A549 (cell line): Measurements from ENCODE around the gene VWA5B2. TPM values are rescaled to one million over a fixed set of nuclear protein-coding genes. Genes with fewer than 3 reads are reported as not detected.

Source experiments
- ATAC-seq, 2 experiments: fragments of 200-7000 bp in 1 of 2; fragments of >200 bp in 1 of 2; cut with Nextera tagmentation in 1 of 2; cut with Tn5 transposase in 1 of 2; 3 replicates each; pipeline versions ENCODE4 v1.8.0 to v1.9.1; 2018 to 2020; ENCODE audit warnings: mild to moderate bottlenecking in 1 of 2, moderate library complexity in 1 of 2
- CTCF ChIA-PET: fragments of 300-600 bp; sonication (Branson Sonifier 250); formaldehyde crosslinking; extraction: SDS; loops from one replicate; lab custom pipeline; 2021; ENCODE audit warnings: antibody characterized with exemption, inconsistent platforms; lab: Yijun Ruan, JAX
- POLR2A ChIA-PET: fragments of 350-600 bp; formaldehyde crosslinking; extraction: SDS; loops from one replicate; lab custom pipeline; 2021; ENCODE audit warnings: antibody characterized with exemption, inconsistent platforms; lab: Yijun Ruan, JAX
- DNase-seq, 2 experiments: peaks; one replicate each; pipeline versions ENCODE4 v3.0.0 to v3.0.0-alpha.2; 2011 to 2016; ENCODE audit warnings: low read depth in 1 of 2, low spot score in 1 of 2
- FAIRE-seq: peaks from 2 replicates; lab custom pipeline; 2011; peaks lifted over from hg19 to GRCh38; lab: Jason Lieb, UNC
- H3K27ac ChIP-seq, 2 experiments: fragments of >200 bp; sonication (Bioruptor Twin); formaldehyde crosslinking; 3 replicates each; pipeline ENCODE4 v1.5.1; 2016 to 2017
- H3K4me1 ChIP-seq: fragments of >200 bp; sonication (Bioruptor Twin); formaldehyde crosslinking; 3 replicates; pipeline ENCODE4 v1.6.1; 2016
- H3K4me2 ChIP-seq: fragments of >200 bp; sonication (Bioruptor Twin); formaldehyde crosslinking; 3 replicates; pipeline ENCODE4 v1.6.1; 2016
- H3K4me3 ChIP-seq: fragments of >200 bp; sonication (Bioruptor Twin); formaldehyde crosslinking; 3 replicates; pipeline ENCODE4 v1.5.1; 2016
- H3K9me3 ChIP-seq: fragments of >200 bp; sonication (Bioruptor Twin); formaldehyde crosslinking; 3 replicates; pipeline ENCODE4 v1.6.1; 2016
- BHLHE40 ChIP-seq: IDR thresholded peaks from 2 replicates; pipeline ENCODE4 v1.6.1; 2012; ENCODE audit warnings: low read depth, low read length, inconsistent platforms
- CHD4 ChIP-seq: fragments of 200-600 bp; sonication (generic); IDR thresholded peaks from 2 replicates; pipeline ENCODE4 v1.6.1; 2016; ENCODE audit warnings: antibody characterized with exemption, mild to moderate bottlenecking, borderline replicate concordance
- EHF ChIP-seq: fragments of 250-450 bp; sonication (Bioruptor Pico); IDR thresholded peaks from 2 replicates; pipeline ENCODE4 v1.5.0; 2020; ENCODE audit warnings: mild to moderate bottlenecking
- EHMT2 ChIP-seq: fragments of 200-600 bp; sonication (generic); IDR thresholded peaks from 2 replicates; pipeline ENCODE4 v1.6.1; 2016; ENCODE audit warnings: antibody characterized with exemption, low read depth, mild to moderate bottlenecking, moderate library complexity
- EP300 ChIP-seq, 2 experiments: fragments of >200 bp; sonication (Bioruptor Twin); formaldehyde crosslinking; IDR thresholded peaks; 2 replicates in 1 of 2; 3 replicates in 1 of 2; pipeline ENCODE4 v1.6.1; 2016 to 2017
- FOSB ChIP-seq: fragments of 250-450 bp; sonication (Bioruptor Pico); IDR thresholded peaks from 2 replicates; pipeline ENCODE4 v1.5.0; 2020; ENCODE audit warnings: mild to moderate bottlenecking, moderate library complexity
- HDAC2 ChIP-seq: fragments of 200-600 bp; sonication (generic); IDR thresholded peaks from 2 replicates; pipeline ENCODE4 v1.6.1; 2016
- HOXA7 ChIP-seq: fragments of 250-450 bp; sonication (Bioruptor Pico); IDR thresholded peaks from 2 replicates; pipeline ENCODE4 v1.5.0; 2020; ENCODE audit warnings: mild to moderate bottlenecking, moderate library complexity
- HOXB13 ChIP-seq: fragments of 250-450 bp; sonication (Bioruptor Pico); IDR thresholded peaks from 2 replicates; pipeline ENCODE4 v1.5.0; 2020; ENCODE audit warnings: low read depth, mild to moderate bottlenecking, moderate library complexity
- MAZ ChIP-seq: fragments of 150-350 bp; IDR thresholded peaks from 2 replicates; pipeline ENCODE4 v1.6.1; 2014; ENCODE audit warnings: antibody characterized with exemption, low read depth, low read length, borderline replicate concordance
- MYC ChIP-seq: IDR thresholded peaks from 2 replicates; pipeline ENCODE4 v1.6.1; 2012; ENCODE audit warnings: mild to moderate bottlenecking, inconsistent platforms, low read length, improper control_type of control experiment, borderline replicate concordance
- POLR2A ChIP-seq: IDR thresholded peaks from 2 replicates; pipeline ENCODE4 v1.6.1; 2012; ENCODE audit warnings: mild to moderate bottlenecking, low read length
- RAD21 ChIP-seq, 2 experiments: fragments of >200 bp in 1 of 2; sonication (Bioruptor Twin) in 1 of 2; formaldehyde crosslinking in 1 of 2; IDR thresholded peaks in 1 of 2; conservative IDR thresholded peaks in 1 of 2; 2 replicates in 1 of 2; 3 replicates in 1 of 2; pipeline ENCODE4 v1.6.1; 2012 to 2018; ENCODE audit warnings: inconsistent platforms in 1 of 2
- RARB ChIP-seq: fragments of 250-450 bp; sonication (Bioruptor Pico); IDR thresholded peaks from 2 replicates; pipeline ENCODE4 v1.8.0; 2021; ENCODE audit warnings: mild to moderate bottlenecking, moderate library complexity
- RCOR1 ChIP-seq: fragments of 150-350 bp; IDR thresholded peaks from 2 replicates; pipeline ENCODE4 v1.6.1; 2014; ENCODE audit warnings: antibody characterized with exemption, low read length, low read depth
- RNF2 ChIP-seq: fragments of 200-600 bp; sonication (generic); IDR thresholded peaks from 2 replicates; pipeline ENCODE4 v1.6.1; 2016; ENCODE audit warnings: low read depth, mild to moderate bottlenecking, antibody characterized with exemption, moderate library complexity, borderline replicate concordance
- TFCP2L1 ChIP-seq: fragments of 250-450 bp; sonication (Bioruptor Pico); IDR thresholded peaks from 2 replicates; pipeline ENCODE4 v1.5.0; 2021; ENCODE audit warnings: mild to moderate bottlenecking
- TP53 ChIP-seq: fragments of 250-450 bp; sonication (Bioruptor Pico); IDR thresholded peaks from 2 replicates; pipeline ENCODE4 v1.5.0; 2021; ENCODE audit warnings: mild to moderate bottlenecking, moderate library complexity
- ZFP36 ChIP-seq: fragments of 450-650 bp; IDR thresholded peaks from 2 replicates; pipeline ENCODE4 v1.6.1; 2014; ENCODE audit warnings: borderline replicate concordance; ENCODE audit not compliant: partially characterized antibody
- ZSCAN20 ChIP-seq: fragments of 250-450 bp; sonication (Bioruptor Pico); IDR thresholded peaks from 2 replicates; pipeline ENCODE4 v1.8.0; 2022; ENCODE audit warnings: mild to moderate bottlenecking, moderate library complexity
- WGBS: methylation state at CpG from one replicate; pipeline ENCODE4 v1.1.6; 2017; ENCODE audit errors: missing lambda C conversion rate; 5-methylcytosine and 5-hydroxymethylcytosine counted together
- polyA plus RNA-seq, 4 experiments: library from polyadenylated mRNA; depleted of rRNA in 3 of 4; stranded (reverse); fragments of >200 nt; fragmentation: RNase III in 1 of 4; extraction: RNeasy Plus Mini Kit Qiagen cat#74134 plus additional on column Dnase treatment in 1 of 4; gene quantifications; 2 replicates in 3 of 4; 3 replicates in 1 of 4; pipeline ENCODE4 v1.2.3, GENCODE V29; 2011 to 2017
- TF ChIP-seq, protein P1 (sequence below): fragments of 250-450 bp; sonication (Bioruptor Pico); IDR thresholded peaks from 2 replicates; pipeline ENCODE4 v1.5.0; 2020; ENCODE audit warnings: low read depth, mild to moderate bottlenecking, moderate library complexity
- TF ChIP-seq, protein P2 (sequence below): fragments of >200 bp; sonication (Bioruptor Twin); formaldehyde crosslinking; IDR thresholded peaks from 3 replicates; pipeline ENCODE4 v1.5.1; 2016
- TF ChIP-seq, protein P3 (sequence below): fragments of 450-650 bp; IDR thresholded peaks from 2 replicates; pipeline ENCODE4 v1.6.1; 2014; ENCODE audit warnings: antibody characterized with exemption
- TF ChIP-seq, protein P4 (sequence below): fragments of >200 bp; sonication (Bioruptor Twin); formaldehyde crosslinking; IDR thresholded peaks from 3 replicates; pipeline ENCODE4 v1.6.1; 2016

VWA5B2 gene
- polyA plus RNA-seq, 2 of the 4 experiments (the other 2 are of a cell fraction) = 0.37 to 0.48 TPM

DNA sequence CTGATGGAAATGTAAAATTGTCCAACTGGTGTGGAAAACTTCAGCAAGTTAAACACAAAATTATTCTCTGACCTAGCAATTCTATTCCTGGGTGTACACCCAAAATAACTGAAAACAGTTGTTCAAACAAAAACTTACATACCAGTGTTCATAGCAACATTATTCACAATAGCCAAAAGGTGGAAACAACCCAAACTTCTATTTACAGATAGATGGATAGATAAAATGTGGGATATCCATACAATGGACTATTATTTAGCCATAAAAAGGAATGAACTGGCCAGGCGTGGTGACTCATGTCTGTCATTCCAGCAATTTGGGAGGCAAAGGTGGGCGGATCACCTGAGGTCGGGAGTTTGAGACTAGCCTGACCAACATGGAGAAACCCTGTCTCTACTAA lies 6.9 kb upstream of the VWA5B2 start:
- no peaks in the 10 kb centered on the region for H3K4me1 ChIP-seq
- TF ChIP-seq EHF (CRISPR knock-in tag) (no peak), RCOR1 (no peak), TFCP2L1 (CRISPR knock-in tag) (no peak), MYC (no peak), ZSCAN20 (CRISPR knock-in tag) (no peak), TP53 (CRISPR knock-in tag) (no peak), EP300 (IDR thresholded peaks at IDR 0.05) (no peak), FOSB (CRISPR knock-in tag) (no peak), POLR2A (no peak)
- TF ChIP-seq, protein P1, sequence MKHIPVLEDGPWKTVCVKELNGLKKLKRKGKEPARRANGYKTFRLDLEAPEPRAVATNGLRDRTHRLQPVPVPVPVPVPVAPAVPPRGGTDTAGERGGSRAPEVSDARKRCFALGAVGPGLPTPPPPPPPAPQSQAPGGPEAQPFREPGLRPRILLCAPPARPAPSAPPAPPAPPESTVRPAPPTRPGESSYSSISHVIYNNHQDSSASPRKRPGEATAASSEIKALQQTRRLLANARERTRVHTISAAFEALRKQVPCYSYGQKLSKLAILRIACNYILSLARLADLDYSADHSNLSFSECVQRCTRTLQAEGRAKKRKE (CRISPR knock-in tag) = no peak
- TF ChIP-seq, protein P2, sequence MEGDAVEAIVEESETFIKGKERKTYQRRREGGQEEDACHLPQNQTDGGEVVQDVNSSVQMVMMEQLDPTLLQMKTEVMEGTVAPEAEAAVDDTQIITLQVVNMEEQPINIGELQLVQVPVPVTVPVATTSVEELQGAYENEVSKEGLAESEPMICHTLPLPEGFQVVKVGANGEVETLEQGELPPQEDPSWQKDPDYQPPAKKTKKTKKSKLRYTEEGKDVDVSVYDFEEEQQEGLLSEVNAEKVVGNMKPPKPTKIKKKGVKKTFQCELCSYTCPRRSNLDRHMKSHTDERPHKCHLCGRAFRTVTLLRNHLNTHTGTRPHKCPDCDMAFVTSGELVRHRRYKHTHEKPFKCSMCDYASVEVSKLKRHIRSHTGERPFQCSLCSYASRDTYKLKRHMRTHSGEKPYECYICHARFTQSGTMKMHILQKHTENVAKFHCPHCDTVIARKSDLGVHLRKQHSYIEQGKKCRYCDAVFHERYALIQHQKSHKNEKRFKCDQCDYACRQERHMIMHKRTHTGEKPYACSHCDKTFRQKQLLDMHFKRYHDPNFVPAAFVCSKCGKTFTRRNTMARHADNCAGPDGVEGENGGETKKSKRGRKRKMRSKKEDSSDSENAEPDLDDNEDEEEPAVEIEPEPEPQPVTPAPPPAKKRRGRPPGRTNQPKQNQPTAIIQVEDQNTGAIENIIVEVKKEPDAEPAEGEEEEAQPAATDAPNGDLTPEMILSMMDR = no peak
- TF ChIP-seq, all 56 proteins: peak for 0
- Histone ChIP-seq H3K4me2 (no peak overlapping the region), H3K9me3 (no peaks in the 10 kb centered on the region), H3K27ac (no peak overlapping the region), H3K4me3 (no peak overlapping the region)
- POLR2A ChIA-PET = no interaction called here
- DNase-seq = no peak
- no peak for ATAC-seq
- FAIRE-seq = no peak
- WGBS = 3% methylated on average over 3 of the region's 3 CpGs
- CTCF ChIA-PET = interaction anchor here (0.9 to 1.1 kb wide), 2 partner anchors 9 to 327 kb away, joined by 3 to 4 read pairs; no protein-coding TSS in a partner anchor

DNA sequence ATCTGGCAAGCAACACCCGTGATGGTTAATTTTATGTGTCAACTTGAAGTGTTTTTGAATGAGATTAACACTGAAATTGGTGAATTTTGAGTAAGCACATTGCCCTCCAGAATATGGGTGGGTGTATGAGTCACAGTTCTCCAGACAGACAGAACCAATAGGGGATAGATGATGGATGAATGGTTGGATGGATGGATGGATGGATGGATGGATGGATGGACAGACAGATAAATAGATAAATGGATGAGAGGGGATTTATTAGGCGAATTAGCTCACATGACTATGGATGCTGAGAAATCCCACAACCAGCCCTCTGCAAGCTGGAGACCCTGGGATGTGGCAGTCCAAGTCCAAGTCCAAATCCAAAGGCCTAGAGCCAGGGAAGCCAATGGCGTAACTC lies 5.4 kb upstream of the VWA5B2 start:
- no peaks in the 10 kb centered on the region for H3K9me3 ChIP-seq
- TF ChIP-seq EHMT2 = no peak
- TF ChIP-seq HOXA7 (CRISPR knock-in tag) = no peak
- TF ChIP-seq, protein P3, sequence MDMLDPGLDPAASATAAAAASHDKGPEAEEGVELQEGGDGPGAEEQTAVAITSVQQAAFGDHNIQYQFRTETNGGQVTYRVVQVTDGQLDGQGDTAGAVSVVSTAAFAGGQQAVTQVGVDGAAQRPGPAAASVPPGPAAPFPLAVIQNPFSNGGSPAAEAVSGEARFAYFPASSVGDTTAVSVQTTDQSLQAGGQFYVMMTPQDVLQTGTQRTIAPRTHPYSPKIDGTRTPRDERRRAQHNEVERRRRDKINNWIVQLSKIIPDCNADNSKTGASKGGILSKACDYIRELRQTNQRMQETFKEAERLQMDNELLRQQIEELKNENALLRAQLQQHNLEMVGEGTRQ = no peak
- no peak for TF ChIP-seq BHLHE40
- TF ChIP-seq RARB (CRISPR knock-in tag) = no peak
- TF ChIP-seq EHF (CRISPR knock-in tag) = no peak
- TF ChIP-seq HOXB13 (CRISPR knock-in tag) = no peak
- no peak for TF ChIP-seq MAZ
- no peak for TF ChIP-seq RAD21 (conservative IDR thresholded peaks at IDR 0.05 in 1 of 2, IDR thresholded peaks at IDR 0.05 in 1 of 2)
- no peak for TF ChIP-seq HDAC2
- no peak for TF ChIP-seq TP53 (CRISPR knock-in tag)
- TF ChIP-seq CHD4 = no peak
- no peak for TF ChIP-seq ZSCAN20 (CRISPR knock-in tag)
- no peak for TF ChIP-seq TFCP2L1 (CRISPR knock-in tag)
- TF ChIP-seq, protein P4, sequence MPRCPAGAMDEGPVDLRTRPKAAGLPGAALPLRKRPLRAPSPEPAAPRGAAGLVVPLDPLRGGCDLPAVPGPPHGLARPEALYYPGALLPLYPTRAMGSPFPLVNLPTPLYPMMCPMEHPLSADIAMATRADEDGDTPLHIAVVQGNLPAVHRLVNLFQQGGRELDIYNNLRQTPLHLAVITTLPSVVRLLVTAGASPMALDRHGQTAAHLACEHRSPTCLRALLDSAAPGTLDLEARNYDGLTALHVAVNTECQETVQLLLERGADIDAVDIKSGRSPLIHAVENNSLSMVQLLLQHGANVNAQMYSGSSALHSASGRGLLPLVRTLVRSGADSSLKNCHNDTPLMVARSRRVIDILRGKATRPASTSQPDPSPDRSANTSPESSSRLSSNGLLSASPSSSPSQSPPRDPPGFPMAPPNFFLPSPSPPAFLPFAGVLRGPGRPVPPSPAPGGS = no peak
- TF ChIP-seq ZFP36 = no peak
- no peak for TF ChIP-seq RNF2
- no peaks in the 10 kb centered on the region for H3K4me1 ChIP-seq
- H3K27ac ChIP-seq = no peak overlapping the region
- no peak for DNase-seq
- no peak overlapping the region for H3K4me2 ChIP-seq
- no peak for ATAC-seq
- no peak overlapping the region for H3K4me3 ChIP-seq
- ChIA-PET CTCF (no interaction called here), POLR2A (no interaction called here)
- no peak for FAIRE-seq
- 45% methylated on average over 3 of the region's 3 CpGs for WGBS
